ENCODE results near the gene MANBA.

- TF ChIP-seq CTCF (IDR thresholded peaks at IDR 0.05) (no peak), ZFX (IDR thresholded peaks at IDR 0.05; ENCODE audit: borderline replicate concordance) (no peak)
These were observed 25.5 kb upstream of the MANBA start for GRCh38 chr4:102786279-102786678.

Data from 22Rv1 (cell line).